Karpas-422 (cell line): ENCODE data around the gene NDN. TPM values are rescaled to one million over a fixed set of nuclear protein-coding genes. Genes with fewer than 3 reads are reported as not detected.
"Not testable (repeated sequence)": the region's sequence is repeated elsewhere in the genome, so short reads cannot be mapped to it uniquely, and the experiment has no call there.

Experiments
- DNase-seq: peaks from one replicate; pipeline ENCODE4 v3.0.0-alpha.2; 2015
- H2AFZ ChIP-seq: fragments of 200-600 bp; sonication (generic); 2 replicates; pipeline ENCODE4 v1.6.1; 2014; ENCODE audit warnings: antibody characterized with exemption, low read length, mixed read lengths
- H3K27ac ChIP-seq: fragments of 200-600 bp; sonication (generic); 2 replicates; pipeline ENCODE4 v1.5.1; 2014; ENCODE audit warnings: mild to moderate bottlenecking, low read length, moderate library complexity
- H3K27me3 ChIP-seq: fragments of 200-600 bp; sonication (generic); 2 replicates; pipeline ENCODE4 v1.6.1; 2014; ENCODE audit warnings: low read length, mixed read lengths
- H3K36me3 ChIP-seq: fragments of 200-600 bp; sonication (generic); 2 replicates; pipeline ENCODE4 v1.6.1; 2014; ENCODE audit warnings: low read length, mixed read lengths; ENCODE audit not compliant: insufficient read depth
- H3K4me1 ChIP-seq: fragments of 200-600 bp; sonication (generic); 2 replicates; pipeline ENCODE4 v1.6.1; 2014; ENCODE audit warnings: mild to moderate bottlenecking, low read length, mixed read lengths
- H3K4me2 ChIP-seq: fragments of 200-600 bp; sonication (generic); 2 replicates; pipeline ENCODE4 v1.6.1; 2014; ENCODE audit warnings: low read length, low read depth, mild to moderate bottlenecking; ENCODE audit not compliant: poor library complexity, severe bottlenecking
- H3K4me3 ChIP-seq: fragments of 200-600 bp; sonication (generic); 2 replicates; pipeline ENCODE4 v1.5.1; 2014; ENCODE audit warnings: mild to moderate bottlenecking, antibody characterized with exemption, low read length, mixed read lengths
- H3K79me2 ChIP-seq: fragments of 200-600 bp; sonication (generic); 2 replicates; pipeline ENCODE4 v1.6.1; 2014; ENCODE audit warnings: mild to moderate bottlenecking, low read length, mixed read lengths
- H3K9ac ChIP-seq: fragments of 200-600 bp; sonication (generic); 2 replicates; pipeline ENCODE4 v1.6.0; 2014; ENCODE audit warnings: low read length
- H3K9me2 ChIP-seq: fragments of 200-600 bp; sonication (generic), shearing (Covaris generic); replicated peaks from 2 replicates; pipeline ENCODE4 v1.6.0; 2014; ENCODE audit warnings: mild to moderate bottlenecking, low read length, moderate library complexity; ENCODE audit not compliant: insufficient read depth
- H3K9me3 ChIP-seq: fragments of 300-700, 200-600 bp; sonication (generic); 2 replicates; pipeline ENCODE4 v1.6.1; 2014; ENCODE audit warnings: low read length, mixed read lengths
- H4K20me1 ChIP-seq: fragments of 200-600 bp; sonication (generic); 2 replicates; pipeline ENCODE4 v1.6.1; 2014; ENCODE audit warnings: mild to moderate bottlenecking, antibody characterized with exemption, low read length, low read depth; ENCODE audit not compliant: insufficient read depth
- total RNA-seq: library from RNA; depleted of rRNA; stranded (reverse); fragments of >200 nt; shearing (Covaris generic); gene quantifications from 2 replicates; pipeline ENCODE4 v1.2.3, GENCODE V29; 2014; ENCODE audit warnings: low replicate concordance; rRNA removed

NDN gene, protein sequence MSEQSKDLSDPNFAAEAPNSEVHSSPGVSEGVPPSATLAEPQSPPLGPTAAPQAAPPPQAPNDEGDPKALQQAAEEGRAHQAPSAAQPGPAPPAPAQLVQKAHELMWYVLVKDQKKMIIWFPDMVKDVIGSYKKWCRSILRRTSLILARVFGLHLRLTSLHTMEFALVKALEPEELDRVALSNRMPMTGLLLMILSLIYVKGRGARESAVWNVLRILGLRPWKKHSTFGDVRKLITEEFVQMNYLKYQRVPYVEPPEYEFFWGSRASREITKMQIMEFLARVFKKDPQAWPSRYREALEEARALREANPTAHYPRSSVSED
- total RNA-seq, result not detected in 2 replicates

DNA sequence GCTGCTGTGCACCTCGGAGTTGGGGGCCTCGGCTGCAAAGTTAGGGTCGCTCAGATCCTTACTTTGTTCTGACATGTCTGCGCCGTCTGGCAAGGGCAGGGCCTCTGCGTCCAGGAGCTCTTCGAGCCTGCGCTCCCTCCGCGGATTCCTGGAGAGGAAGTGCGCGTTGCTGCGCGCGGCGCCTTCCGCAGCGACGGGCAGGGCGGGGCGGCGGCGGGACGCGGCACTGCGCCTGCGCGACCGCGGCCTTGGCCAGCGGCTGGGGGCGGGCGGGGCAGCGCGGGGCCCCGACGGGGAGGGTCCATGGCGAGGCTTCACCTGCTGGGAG lies at the start of gene NDN:
TSS of gene NDN (minus strand) at position 163 of the 328 bp plus-strand sequence. CDS start at position 75, 88 bp downstream.
- Histone ChIP-seq H3K9ac (no peak within 1 kb of the TSS), H3K9me3 (peaks cover 5% of the 10 kb centered on the region; the same call in 1 of the 2 replicates), H3K4me1 (no peaks in the 10 kb centered on the region), H3K9me2 (no peaks in the 10 kb centered on the region), H3K79me2 (no peaks in the 10 kb centered on the region), H3K36me3 (no peaks in the 10 kb centered on the region), H3K27me3 (no peaks in the 10 kb centered on the region), H4K20me1 (no peaks in the 10 kb centered on the region), H3K4me3 (no peak within 1 kb of the TSS), H3K4me2 (no peak within 1 kb of the TSS), H2AFZ (no peak within 1 kb of the TSS), H3K27ac (no peak within 1 kb of the TSS)
- DNase-seq, result no peak

DNA sequence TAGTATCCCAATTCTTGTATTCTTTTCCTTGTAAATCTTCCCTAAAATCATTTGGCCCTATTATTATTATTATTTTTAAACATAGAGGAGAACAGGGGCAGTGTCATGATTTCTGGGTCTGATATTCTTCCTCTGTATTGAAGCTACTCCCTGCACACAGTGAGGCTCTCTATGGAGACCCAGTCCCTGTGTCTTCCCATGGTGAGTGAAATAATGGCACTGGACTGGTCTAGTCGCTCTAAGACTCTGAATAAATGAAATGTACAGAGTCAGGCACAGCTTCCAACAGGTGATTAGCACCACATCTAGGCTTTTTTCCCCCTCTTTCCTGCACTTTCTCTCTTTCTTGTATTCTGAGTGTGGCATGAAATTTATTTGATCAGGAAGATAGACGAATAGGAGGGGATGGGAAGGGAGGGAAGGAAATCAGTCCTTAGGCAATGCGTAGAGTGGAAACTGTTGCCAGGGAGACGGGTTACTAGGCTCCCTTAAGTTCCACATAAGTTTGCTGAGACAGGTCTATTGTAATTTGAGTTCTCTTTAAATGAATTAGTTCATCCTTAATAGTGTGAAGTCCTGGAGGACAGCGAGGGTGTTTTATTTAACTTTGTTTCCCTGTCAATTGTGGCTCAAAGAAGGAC lies 49.0 kb upstream of the NDN start:
- no peaks in the 10 kb centered on the region for H3K27me3 ChIP-seq
- no peaks in the 10 kb centered on the region for H3K4me1 ChIP-seq
- H3K9me3 ChIP-seq, result peaks cover 14% of the 10 kb centered on the region
- no peaks in the 10 kb centered on the region for H3K36me3 ChIP-seq
- no peak overlapping the region for H3K4me3 ChIP-seq
- no peak overlapping the region for H3K27ac ChIP-seq
- no peak for DNase-seq
- H4K20me1 ChIP-seq, result no peaks in the 10 kb centered on the region
- H3K79me2 ChIP-seq, result no peaks in the 10 kb centered on the region
- no peak overlapping the region for H3K9ac ChIP-seq
- H3K9me2 ChIP-seq, result no peaks in the 10 kb centered on the region
- H3K4me2 ChIP-seq, result no peak overlapping the region
- H2AFZ ChIP-seq, result no peak overlapping the region

DNA sequence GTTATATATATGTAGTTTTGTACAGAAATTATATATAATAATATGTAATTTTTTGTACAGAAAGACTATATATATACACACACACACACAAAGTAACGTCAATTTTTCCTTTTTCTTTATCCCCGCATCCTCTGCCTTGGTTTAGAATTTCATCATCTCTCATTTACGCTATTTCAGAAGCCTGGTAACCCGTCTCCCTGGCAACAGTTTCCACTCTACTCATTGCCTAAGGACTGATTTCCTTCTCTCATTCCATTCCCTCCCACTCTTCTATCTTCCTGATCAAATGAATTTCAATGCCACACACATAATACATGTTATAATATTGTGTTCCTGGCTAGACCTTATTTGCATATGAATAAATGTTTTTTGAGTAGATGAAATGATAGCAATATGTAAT lies 47.8 kb upstream of the NDN start:
- Histone ChIP-seq H3K27ac (no peak overlapping the region), H3K36me3 (no peaks in the 10 kb centered on the region), H3K27me3 (no peaks in the 10 kb centered on the region), H3K9me3 (peaks cover 16% of the 10 kb centered on the region), H4K20me1 (no peaks in the 10 kb centered on the region), H3K79me2 (no peaks in the 10 kb centered on the region), H3K9ac (no peak overlapping the region), H3K9me2 (no peaks in the 10 kb centered on the region), H3K4me3 (no peak overlapping the region), H2AFZ (no peak overlapping the region), H3K4me2 (no peak overlapping the region), H3K4me1 (no peaks in the 10 kb centered on the region)
- no peak for DNase-seq

DNA sequence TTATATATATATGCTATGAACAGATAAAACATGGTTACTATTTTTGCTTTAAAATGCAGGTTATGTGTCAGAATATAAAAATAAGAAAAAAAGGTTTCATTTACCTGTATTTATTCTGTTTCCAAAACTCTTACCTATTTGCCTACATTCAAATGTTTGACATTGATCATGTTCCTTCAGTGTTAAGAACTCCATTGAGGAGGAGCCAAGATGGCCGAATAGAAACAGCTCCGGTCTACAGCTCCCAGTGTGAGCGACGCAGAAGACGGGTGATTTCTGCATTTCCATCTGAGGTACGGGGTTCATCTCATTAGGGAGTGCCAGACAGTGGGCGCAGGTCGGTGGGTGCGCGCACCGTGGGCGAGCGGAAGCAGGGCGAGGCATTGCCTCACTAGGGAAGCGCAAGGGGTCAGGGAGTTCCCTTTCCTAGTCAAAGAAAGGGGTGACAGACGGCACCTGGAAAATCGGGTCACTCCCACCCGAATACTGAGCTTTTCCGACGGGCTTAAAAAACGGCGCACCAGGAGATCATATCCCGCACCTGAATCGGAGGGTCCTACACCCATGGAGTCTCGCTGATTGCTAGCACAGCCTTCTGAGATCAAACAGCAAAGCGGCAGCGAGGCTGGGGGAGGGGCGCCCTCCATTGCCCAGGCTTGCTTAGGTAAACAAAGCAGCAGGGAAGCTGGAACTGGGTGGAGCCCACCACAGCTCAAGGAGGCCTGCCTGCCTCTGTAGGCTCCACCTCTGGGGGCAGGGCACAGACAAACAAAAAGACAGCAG lies 27.0 kb upstream of the NDN start:
- H3K27ac ChIP-seq, H3K27me3 ChIP-seq, H3K4me2 ChIP-seq, H4K20me1 ChIP-seq, H3K36me3 ChIP-seq, H2AFZ ChIP-seq, H3K9me2 ChIP-seq, H3K4me3 ChIP-seq, H3K4me1 ChIP-seq, H3K79me2 ChIP-seq, DNase-seq, H3K9ac ChIP-seq: not testable (repeated sequence)
- peaks cover 15% of the 10 kb centered on the region for H3K9me3 ChIP-seq

DNA sequence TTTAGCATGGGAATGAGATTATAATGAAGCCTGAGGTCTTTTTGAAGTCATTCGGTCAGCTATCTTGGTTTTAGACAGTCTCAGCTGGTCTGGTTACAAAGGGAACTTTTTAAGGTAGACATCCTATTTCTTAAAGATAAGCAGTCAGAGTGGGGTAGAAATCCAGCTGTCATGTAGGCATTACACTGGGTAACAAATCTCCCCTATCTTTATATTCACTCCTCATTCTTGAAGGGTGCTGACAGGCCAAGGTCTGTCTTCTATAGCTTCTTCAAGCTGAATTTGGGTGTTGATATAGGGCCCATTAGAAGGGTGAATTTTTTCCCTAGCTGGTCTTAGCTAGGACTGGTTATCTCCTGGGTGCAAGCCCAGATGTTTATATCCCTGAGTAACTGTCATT lies 21.2 kb upstream of the NDN start:
- no peak for DNase-seq
- H4K20me1 ChIP-seq, result no peaks in the 10 kb centered on the region
- H3K4me2 ChIP-seq, result no peak overlapping the region
- H3K27me3 ChIP-seq, result no peaks in the 10 kb centered on the region
- peaks cover 35% of the 10 kb centered on the region for H3K9me3 ChIP-seq
- H3K27ac ChIP-seq, result no peak overlapping the region
- no peak overlapping the region for H2AFZ ChIP-seq
- no peak overlapping the region for H3K9ac ChIP-seq
- H3K4me3 ChIP-seq, result no peak overlapping the region
- H3K9me2 ChIP-seq, result no peaks in the 10 kb centered on the region
- H3K79me2 ChIP-seq, result no peaks in the 10 kb centered on the region
- no peaks in the 10 kb centered on the region for H3K36me3 ChIP-seq
- no peaks in the 10 kb centered on the region for H3K4me1 ChIP-seq

DNA sequence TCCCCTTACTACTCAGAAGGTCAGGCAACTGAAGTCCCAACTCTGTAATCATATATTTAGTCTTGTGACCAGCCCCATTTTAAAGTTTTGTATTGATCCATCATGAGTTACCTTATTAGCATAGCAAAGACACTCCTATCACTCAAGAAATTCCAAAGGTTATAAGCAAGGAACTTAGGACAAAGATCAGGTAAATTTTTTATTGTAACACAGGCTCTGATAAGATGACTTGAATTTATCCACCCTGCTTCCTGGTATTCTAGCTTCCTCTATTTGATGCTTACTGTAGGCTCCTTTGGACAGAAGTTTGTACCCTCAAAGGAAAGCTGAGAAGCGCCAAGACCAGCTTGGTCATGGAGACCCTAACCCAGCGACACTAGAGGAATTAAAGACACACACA lies 8.2 kb upstream of the NDN start:
- H3K27ac ChIP-seq, result no peak overlapping the region
- H3K9ac ChIP-seq, result no peak overlapping the region
- DNase-seq, result no peak
- H3K4me1 ChIP-seq, result no peaks in the 10 kb centered on the region
- H3K9me2 ChIP-seq, result no peaks in the 10 kb centered on the region
- H3K36me3 ChIP-seq, result no peaks in the 10 kb centered on the region
- no peak overlapping the region for H3K4me3 ChIP-seq
- no peak overlapping the region for H3K4me2 ChIP-seq
- H3K27me3 ChIP-seq, result no peaks in the 10 kb centered on the region
- H4K20me1 ChIP-seq, result no peaks in the 10 kb centered on the region
- peaks cover 16% of the 10 kb centered on the region for H3K9me3 ChIP-seq
- H2AFZ ChIP-seq, result no peak overlapping the region
- H3K79me2 ChIP-seq, result no peaks in the 10 kb centered on the region

DNA sequence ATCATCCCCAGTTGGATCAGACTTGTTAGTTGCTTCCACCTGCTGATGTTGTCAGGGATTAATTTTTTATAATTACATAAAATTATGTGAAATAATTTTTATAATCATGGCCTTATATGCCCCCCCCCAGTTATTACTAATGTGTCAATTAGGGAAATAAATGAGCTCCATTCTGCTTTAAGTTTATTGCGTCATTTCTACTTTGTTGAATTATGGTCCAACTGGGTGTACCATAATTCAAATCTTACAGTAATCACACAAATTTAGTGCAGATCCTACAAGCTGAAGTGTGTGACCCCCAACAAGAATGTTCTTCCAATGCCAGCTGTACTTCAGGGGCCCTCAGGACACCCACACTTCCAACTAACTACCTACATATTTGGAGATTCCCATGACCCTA lies 7.5 kb upstream of the NDN start:
- no peaks in the 10 kb centered on the region for H3K9me2 ChIP-seq
- no peak overlapping the region for H3K4me2 ChIP-seq

DNA sequence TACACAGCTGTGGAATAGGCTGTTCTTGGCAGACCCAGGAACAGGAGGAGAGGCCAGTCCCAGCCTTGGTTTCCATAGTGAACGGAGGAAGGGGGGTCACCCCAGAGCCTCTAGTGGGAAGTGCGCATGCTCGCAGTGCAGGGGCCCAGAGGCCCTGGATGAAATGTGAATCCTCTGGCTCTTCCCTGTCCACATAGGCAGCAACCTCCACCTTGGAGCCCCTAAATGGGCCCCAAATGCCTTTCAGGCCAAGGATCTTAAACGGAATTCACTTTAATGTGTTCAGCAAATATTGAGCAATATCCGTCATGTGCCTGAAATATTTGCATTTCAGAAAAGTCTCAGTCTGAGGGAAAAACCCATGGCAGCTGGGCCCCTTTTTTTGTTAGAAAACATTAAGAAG lies 3.3 kb upstream of the NDN start:
- H3K27me3 ChIP-seq, result no peaks in the 10 kb centered on the region
- no peak for DNase-seq
- no peak overlapping the region for H3K4me3 ChIP-seq
- H2AFZ ChIP-seq, result no peak overlapping the region
- H3K4me2 ChIP-seq, result no peak overlapping the region
- peaks cover 19% of the 10 kb centered on the region for H3K9me3 ChIP-seq
- no peak overlapping the region for H3K27ac ChIP-seq
- no peaks in the 10 kb centered on the region for H3K9me2 ChIP-seq
- no peaks in the 10 kb centered on the region for H4K20me1 ChIP-seq
- no peak overlapping the region for H3K9ac ChIP-seq
- no peaks in the 10 kb centered on the region for H3K4me1 ChIP-seq
- no peaks in the 10 kb centered on the region for H3K36me3 ChIP-seq
- no peaks in the 10 kb centered on the region for H3K79me2 ChIP-seq

More for the DNA sequence above, 7.5 kb upstream of the NDN start:
- no peaks in the 10 kb centered on the region for H3K4me1 ChIP-seq
- no peak for DNase-seq
- no peak overlapping the region for H3K27ac ChIP-seq
- no peak overlapping the region for H2AFZ ChIP-seq
- H3K36me3 ChIP-seq, result no peaks in the 10 kb centered on the region
- H3K9me3 ChIP-seq, result peaks cover 16% of the 10 kb centered on the region
- no peak overlapping the region for H3K4me3 ChIP-seq
- no peaks in the 10 kb centered on the region for H3K27me3 ChIP-seq
- H3K79me2 ChIP-seq, result no peaks in the 10 kb centered on the region
- no peak overlapping the region for H3K9ac ChIP-seq
- no peaks in the 10 kb centered on the region for H4K20me1 ChIP-seq
